Parathyroid adenoma (tissue), 2 donors: Measurements from ENCODE around the gene CACNA1B.
"Not testable (repeated sequence)": the region's sequence is repeated elsewhere in the genome, so short reads cannot be mapped to it uniquely, and the experiment has no call there.

ENCODE experiments used
- H2AFZ ChIP-seq: fragments of 300-600 bp; sonication (generic); one replicate; pipeline ENCODE4 v1.7.0; 2017; ENCODE audit warnings: antibody characterized with exemption, mild to moderate bottlenecking
- H3K27ac ChIP-seq: fragments of 300-600 bp; sonication (generic); one replicate; pipeline ENCODE4 v1.7.0; 2017
- H3K27me3 ChIP-seq: fragments of 300-600 bp; sonication (generic); one replicate; pipeline ENCODE4 v1.7.0; 2017; ENCODE audit warnings: low read length; ENCODE audit not compliant: control insufficient read depth, insufficient read depth
- H3K36me3 ChIP-seq: fragments of 300-600 bp; sonication (generic); one replicate; pipeline ENCODE4 v1.7.0; 2017; ENCODE audit warnings: low read length; ENCODE audit not compliant: control insufficient read depth, insufficient read depth
- H3K4me1 ChIP-seq: fragments of 300-600 bp; sonication (generic); one replicate; pipeline ENCODE4 v1.7.0; 2017; ENCODE audit warnings: control low read depth
- H3K4me2 ChIP-seq: fragments of 300-600 bp; sonication (generic); one replicate; pipeline ENCODE4 v1.7.0; 2017; ENCODE audit warnings: low read length
- H3K4me3 ChIP-seq: fragments of 300-600 bp; sonication (generic); one replicate; pipeline ENCODE4 v1.7.0; 2017; ENCODE audit warnings: low read depth, low read length
- H3K79me2 ChIP-seq: fragments of 300-600 bp; sonication (generic); one replicate; pipeline ENCODE4 v1.7.0; 2017; ENCODE audit warnings: control low read depth
- H3K9ac ChIP-seq: fragments of 300-600 bp; sonication (generic); one replicate; pipeline ENCODE4 v1.7.0; 2017; ENCODE audit warnings: mild to moderate bottlenecking
- H3K9me3 ChIP-seq: fragments of 300-600 bp; sonication (generic); one replicate; pipeline ENCODE4 v1.7.0; 2017; ENCODE audit warnings: low read length; ENCODE audit not compliant: control insufficient read depth
- TF ChIP-seq, protein P1 (sequence below): fragments of 300-600 bp; sonication (generic); IDR thresholded peaks from one replicate; pipeline ENCODE4 v1.7.0; 2017; ENCODE audit warnings: antibody characterized with exemption, mild to moderate bottlenecking
- donor health status: primary hyperparathyroidism.

The CACNA1B gene

DNA sequence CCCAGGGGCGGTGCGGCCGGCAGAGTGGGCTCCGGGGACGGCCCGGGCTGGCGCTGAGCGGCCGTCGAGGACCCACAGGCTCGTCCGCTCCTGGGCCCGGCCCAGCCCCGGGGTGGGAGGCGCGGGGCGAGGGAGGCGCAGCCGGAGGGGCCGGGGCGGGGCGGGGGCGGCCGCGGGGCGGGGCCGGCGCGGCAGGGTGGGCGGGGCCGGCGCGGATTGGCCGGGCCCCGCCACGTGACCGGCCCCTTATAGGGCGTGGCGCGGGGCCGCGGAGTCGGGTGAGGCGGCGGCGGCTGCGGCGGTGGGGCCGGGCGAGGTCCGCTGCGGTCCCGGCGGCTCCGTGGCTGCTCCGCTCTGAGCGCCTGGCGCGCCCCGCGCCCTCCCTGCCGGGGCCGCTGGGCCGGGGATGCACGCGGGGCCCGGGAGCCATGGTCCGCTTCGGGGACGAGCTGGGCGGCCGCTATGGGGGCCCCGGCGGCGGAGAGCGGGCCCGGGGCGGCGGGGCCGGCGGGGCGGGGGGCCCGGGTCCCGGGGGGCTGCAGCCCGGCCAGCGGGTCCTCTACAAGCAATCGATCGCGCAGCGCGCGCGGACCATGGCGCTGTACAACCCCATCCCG, at the start of gene CACNA1B:
CACNA1B (plus strand) TSS at position 277 of the 617 bp plus-strand sequence; CDS start at position 429, 152 bp downstream.
- Histone ChIP-seq H3K4me2 (peak within 1 kb of the TSS; percentile 76), H3K4me3 (peak within 1 kb of the TSS; percentile 42)
- H3K9me3 ChIP-seq, H3K9ac ChIP-seq, H3K27me3 ChIP-seq, H3K36me3 ChIP-seq, H3K4me1 ChIP-seq, H3K27ac ChIP-seq, H2AFZ ChIP-seq, H3K79me2 ChIP-seq: not testable (repeated sequence)

DNA sequence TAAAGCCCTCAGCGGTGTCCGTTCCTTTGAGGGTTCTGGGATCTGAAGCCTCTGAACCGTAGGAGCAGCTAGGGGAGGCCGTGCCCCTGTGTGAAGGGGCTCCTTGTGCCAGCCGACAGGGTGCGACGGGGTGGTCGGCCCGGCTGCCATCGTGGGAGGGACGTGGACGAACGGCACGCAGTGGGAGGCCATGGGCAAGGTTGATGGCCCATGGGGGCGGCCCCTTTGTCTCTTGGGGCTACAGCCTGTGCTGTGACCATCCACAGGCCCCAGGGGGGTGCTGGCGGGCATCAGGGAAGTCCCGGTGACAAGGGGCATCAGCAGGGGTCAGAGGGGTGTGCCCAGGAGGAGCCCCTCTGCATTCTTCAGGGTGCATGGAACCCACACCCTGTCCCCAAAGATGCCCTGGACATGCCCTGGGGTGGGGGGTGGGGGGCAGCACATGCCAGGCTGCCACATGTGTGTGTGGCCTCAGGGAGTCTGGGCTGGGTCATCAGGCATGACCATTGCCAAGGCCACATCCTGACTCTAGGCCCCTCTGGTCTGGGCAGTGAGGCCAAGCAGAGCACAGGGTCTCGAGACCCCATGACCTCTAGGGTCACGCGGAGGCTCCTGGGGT, 49.6 kb upstream of the CACNA1B start:
- no peak overlapping the region for H3K4me2 ChIP-seq
- H3K36me3 ChIP-seq, result no peaks in the 10 kb centered on the region
- no peaks in the 10 kb centered on the region for H3K4me1 ChIP-seq
- no peak overlapping the region for H3K27ac ChIP-seq
- TF ChIP-seq, protein P1, sequence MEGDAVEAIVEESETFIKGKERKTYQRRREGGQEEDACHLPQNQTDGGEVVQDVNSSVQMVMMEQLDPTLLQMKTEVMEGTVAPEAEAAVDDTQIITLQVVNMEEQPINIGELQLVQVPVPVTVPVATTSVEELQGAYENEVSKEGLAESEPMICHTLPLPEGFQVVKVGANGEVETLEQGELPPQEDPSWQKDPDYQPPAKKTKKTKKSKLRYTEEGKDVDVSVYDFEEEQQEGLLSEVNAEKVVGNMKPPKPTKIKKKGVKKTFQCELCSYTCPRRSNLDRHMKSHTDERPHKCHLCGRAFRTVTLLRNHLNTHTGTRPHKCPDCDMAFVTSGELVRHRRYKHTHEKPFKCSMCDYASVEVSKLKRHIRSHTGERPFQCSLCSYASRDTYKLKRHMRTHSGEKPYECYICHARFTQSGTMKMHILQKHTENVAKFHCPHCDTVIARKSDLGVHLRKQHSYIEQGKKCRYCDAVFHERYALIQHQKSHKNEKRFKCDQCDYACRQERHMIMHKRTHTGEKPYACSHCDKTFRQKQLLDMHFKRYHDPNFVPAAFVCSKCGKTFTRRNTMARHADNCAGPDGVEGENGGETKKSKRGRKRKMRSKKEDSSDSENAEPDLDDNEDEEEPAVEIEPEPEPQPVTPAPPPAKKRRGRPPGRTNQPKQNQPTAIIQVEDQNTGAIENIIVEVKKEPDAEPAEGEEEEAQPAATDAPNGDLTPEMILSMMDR, result no peak
- no peak overlapping the region for H2AFZ ChIP-seq
- H3K27me3 ChIP-seq, result no peaks in the 10 kb centered on the region
- H3K79me2 ChIP-seq, result peaks cover 2% of the 10 kb centered on the region
- no peak overlapping the region for H3K4me3 ChIP-seq
- H3K9me3 ChIP-seq, result no peaks in the 10 kb centered on the region
- H3K9ac ChIP-seq, result no peak overlapping the region

DNA sequence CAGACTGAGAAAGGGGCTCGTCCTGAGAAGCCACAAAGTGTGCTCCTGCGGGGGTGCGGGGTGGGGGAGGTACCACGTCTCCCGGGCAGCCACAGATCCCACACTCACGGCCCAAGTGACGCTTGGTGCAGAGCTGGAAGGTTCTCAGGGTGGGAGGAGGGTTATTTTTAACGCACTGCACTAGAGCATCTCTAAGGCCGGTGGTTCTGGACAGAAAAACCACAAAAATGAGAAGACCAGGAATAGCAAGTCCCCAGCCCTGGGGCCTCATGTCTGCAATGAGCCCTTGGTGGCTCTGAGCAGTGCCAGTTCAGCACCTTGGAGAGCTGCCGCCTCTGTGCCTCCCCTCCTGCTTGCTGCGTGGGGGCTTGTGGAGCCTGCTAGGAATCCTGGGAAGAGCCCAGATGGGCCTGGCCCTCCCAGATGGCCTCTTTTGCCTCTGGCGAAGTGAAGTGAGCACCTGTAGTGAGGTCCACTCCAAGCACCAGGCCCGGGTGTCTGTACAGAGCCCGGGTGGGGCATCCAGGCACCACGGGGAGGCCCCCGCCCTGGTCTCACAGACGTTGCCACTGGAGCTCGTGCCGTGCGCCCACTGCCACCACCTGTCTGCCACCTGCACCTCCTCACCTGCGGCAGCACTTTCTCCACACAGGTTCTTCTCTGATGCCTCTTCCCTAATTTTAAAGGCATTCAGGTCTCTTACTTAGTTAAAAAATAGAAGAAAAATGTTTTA, 48.9 kb upstream of the CACNA1B start:
- no peak overlapping the region for H3K4me2 ChIP-seq
- no peaks in the 10 kb centered on the region for H3K36me3 ChIP-seq
- no peak overlapping the region for H3K4me3 ChIP-seq
- TF ChIP-seq, protein P1, result no peak
- H3K27me3 ChIP-seq, result no peaks in the 10 kb centered on the region
- no peak overlapping the region for H2AFZ ChIP-seq
- H3K9ac ChIP-seq, result no peak overlapping the region
- no peaks in the 10 kb centered on the region for H3K9me3 ChIP-seq
- H3K79me2 ChIP-seq, result peaks cover 2% of the 10 kb centered on the region
- no peaks in the 10 kb centered on the region for H3K4me1 ChIP-seq
- no peak overlapping the region for H3K27ac ChIP-seq

GRCh38 chr9:137829260-137829996, 48.2 kb upstream of the CACNA1B start:
- H3K4me1 ChIP-seq, result no peaks in the 10 kb centered on the region
- H3K27me3 ChIP-seq, result no peaks in the 10 kb centered on the region
- no peak overlapping the region for H3K27ac ChIP-seq
- peaks cover 2% of the 10 kb centered on the region for H3K79me2 ChIP-seq
- no peak overlapping the region for H3K4me3 ChIP-seq
- no peaks in the 10 kb centered on the region for H3K36me3 ChIP-seq
- no peaks in the 10 kb centered on the region for H3K9me3 ChIP-seq
- H3K4me2 ChIP-seq, result no peak overlapping the region
- TF ChIP-seq, protein P1, result no peak
- H2AFZ ChIP-seq, result no peak overlapping the region
- H3K9ac ChIP-seq, result no peak overlapping the region

- H3K36me3 ChIP-seq, result no peaks in the 10 kb centered on the region
- H3K4me1 ChIP-seq, result no peaks in the 10 kb centered on the region
- no peak overlapping the region for H3K9ac ChIP-seq
- TF ChIP-seq, protein P1, result no peak
- no peak overlapping the region for H3K4me2 ChIP-seq
- H3K79me2 ChIP-seq, result peaks cover 2% of the 10 kb centered on the region
- H3K9me3 ChIP-seq, result no peaks in the 10 kb centered on the region
- H2AFZ ChIP-seq, result no peak overlapping the region
- no peak overlapping the region for H3K4me3 ChIP-seq
- H3K27me3 ChIP-seq, result no peaks in the 10 kb centered on the region
- H3K27ac ChIP-seq, result no peak overlapping the region
These were observed 45.3 kb upstream of the CACNA1B start for GRCh38 chr9:137832191-137832700.
